SU-DHL-6 (cell line): ENCODE results near the gene CUL1.

Experiments used
- H2AFZ ChIP-seq: fragments of 200-600 bp; sonication (generic); 2 replicates; pipeline ENCODE4 v1.6.1; 2014; ENCODE audit warnings: low read depth, mild to moderate bottlenecking, moderate library complexity, mixed read lengths, antibody characterized with exemption, low read length; ENCODE audit not compliant: severe bottlenecking
- H3F3A ChIP-seq: fragments of 200-600 bp; shearing (Covaris generic); 2 replicates; pipeline ENCODE4 v1.6.0; 2016; ENCODE audit warnings: antibody characterized with exemption, mild to moderate bottlenecking; ENCODE audit not compliant: insufficient read depth
- H3K27ac ChIP-seq: fragments of 200-600 bp; sonication (generic); 2 replicates; pipeline ENCODE4 v1.5.1; 2016; ENCODE audit warnings: low read depth, mild to moderate bottlenecking, low read length, moderate library complexity, mixed read lengths
- H3K27me3 ChIP-seq: fragments of 200-600 bp; sonication (generic), shearing (Covaris generic); 2 replicates; pipeline ENCODE4 v1.6.0; 2014; ENCODE audit warnings: mild to moderate bottlenecking, low read length
- H3K36me3 ChIP-seq: fragments of 200-600 bp; sonication (generic); 2 replicates; pipeline ENCODE4 v1.6.1; 2014; ENCODE audit warnings: mild to moderate bottlenecking, low read length, mixed read lengths
- H3K4me2 ChIP-seq: fragments of 300-600, 200-600 bp; shearing (Covaris generic), sonication (generic); 2 replicates; pipeline ENCODE4 v1.6.0; 2014; ENCODE audit warnings: low read length, low read depth, mild to moderate bottlenecking; ENCODE audit not compliant: poor library complexity, severe bottlenecking
- H3K4me3 ChIP-seq: fragments of 200-600 bp; sonication (generic); 2 replicates; pipeline ENCODE4 v1.5.1; 2014; ENCODE audit warnings: antibody characterized with exemption, low read length, mild to moderate bottlenecking, mixed read lengths; ENCODE audit not compliant: insufficient read depth, poor library complexity, severe bottlenecking
- H3K79me2 ChIP-seq: fragments of 200-600 bp; sonication (generic); 2 replicates; pipeline ENCODE4 v1.6.1; 2014; ENCODE audit warnings: mild to moderate bottlenecking, low read length, moderate library complexity; ENCODE audit not compliant: insufficient read depth
- H3K9ac ChIP-seq: fragments of 200-600 bp; sonication (generic); 2 replicates; pipeline ENCODE4 v1.7.0; 2014; ENCODE audit warnings: mild to moderate bottlenecking, low read length
- H3K9me2 ChIP-seq: fragments of 200-600 bp; sonication (generic); replicated peaks from 2 replicates; pipeline ENCODE4 v1.6.1; 2014; ENCODE audit warnings: low read length; ENCODE audit not compliant: insufficient read depth
- H3K9me3 ChIP-seq: fragments of 200-600 bp; sonication (generic); 2 replicates; pipeline ENCODE4 v1.6.1; 2014; ENCODE audit warnings: low read length, mixed read lengths; ENCODE audit not compliant: insufficient read depth
- H4K20me1 ChIP-seq: fragments of 200-600 bp; sonication (generic); 2 replicates; pipeline ENCODE4 v1.6.1; 2014; ENCODE audit warnings: low read depth, mild to moderate bottlenecking, antibody characterized with exemption, low read length, moderate library complexity, mixed read lengths
- EZH2phosphoT487 ChIP-seq: fragments of 200-600 bp; sonication (generic), shearing (Covaris generic); conservative IDR thresholded peaks from 2 replicates; pipeline ENCODE4 v1.6.1; 2018; ENCODE audit warnings: mild to moderate bottlenecking, antibody characterized with exemption, low read length, moderate library complexity, mixed read lengths
- TF ChIP-seq, protein P1 (sequence below): fragments of 200-600 bp; sonication (generic); IDR thresholded peaks from one replicate; pipeline ENCODE4 v1.5.1; 2017; ENCODE audit warnings: antibody characterized with exemption, mild to moderate bottlenecking, low read length, moderate library complexity; ENCODE audit not compliant: insufficient read depth, poor library complexity, severe bottlenecking

The CUL1 gene

GRCh38 chr7:148834605-148835004, 135.9 kb downstream of the CUL1 start:
- H3K9me3 ChIP-seq, result no peaks in the 10 kb centered on the region
- H3K36me3 ChIP-seq, result peaks cover 62% of the 10 kb centered on the region
- peaks cover 96% of the 10 kb centered on the region for H3K79me2 ChIP-seq
- TF ChIP-seq EZH2phosphoT487, result no peak
- TF ChIP-seq, protein P1, sequence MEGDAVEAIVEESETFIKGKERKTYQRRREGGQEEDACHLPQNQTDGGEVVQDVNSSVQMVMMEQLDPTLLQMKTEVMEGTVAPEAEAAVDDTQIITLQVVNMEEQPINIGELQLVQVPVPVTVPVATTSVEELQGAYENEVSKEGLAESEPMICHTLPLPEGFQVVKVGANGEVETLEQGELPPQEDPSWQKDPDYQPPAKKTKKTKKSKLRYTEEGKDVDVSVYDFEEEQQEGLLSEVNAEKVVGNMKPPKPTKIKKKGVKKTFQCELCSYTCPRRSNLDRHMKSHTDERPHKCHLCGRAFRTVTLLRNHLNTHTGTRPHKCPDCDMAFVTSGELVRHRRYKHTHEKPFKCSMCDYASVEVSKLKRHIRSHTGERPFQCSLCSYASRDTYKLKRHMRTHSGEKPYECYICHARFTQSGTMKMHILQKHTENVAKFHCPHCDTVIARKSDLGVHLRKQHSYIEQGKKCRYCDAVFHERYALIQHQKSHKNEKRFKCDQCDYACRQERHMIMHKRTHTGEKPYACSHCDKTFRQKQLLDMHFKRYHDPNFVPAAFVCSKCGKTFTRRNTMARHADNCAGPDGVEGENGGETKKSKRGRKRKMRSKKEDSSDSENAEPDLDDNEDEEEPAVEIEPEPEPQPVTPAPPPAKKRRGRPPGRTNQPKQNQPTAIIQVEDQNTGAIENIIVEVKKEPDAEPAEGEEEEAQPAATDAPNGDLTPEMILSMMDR, result no peak
- no peak overlapping the region for H3K27ac ChIP-seq
- H3K27me3 ChIP-seq, result no peaks in the 10 kb centered on the region
- H2AFZ ChIP-seq, result no peak overlapping the region
- H4K20me1 ChIP-seq, result peaks cover 46% of the 10 kb centered on the region
- H3K4me3 ChIP-seq, result no peak overlapping the region
- no peak overlapping the region for H3K4me2 ChIP-seq
- H3K9me2 ChIP-seq, result no peaks in the 10 kb centered on the region
- H3F3A ChIP-seq, result peaks cover 8% of the 10 kb centered on the region; the same call in 1 of the 2 replicates
- no peak overlapping the region for H3K9ac ChIP-seq

DNA sequence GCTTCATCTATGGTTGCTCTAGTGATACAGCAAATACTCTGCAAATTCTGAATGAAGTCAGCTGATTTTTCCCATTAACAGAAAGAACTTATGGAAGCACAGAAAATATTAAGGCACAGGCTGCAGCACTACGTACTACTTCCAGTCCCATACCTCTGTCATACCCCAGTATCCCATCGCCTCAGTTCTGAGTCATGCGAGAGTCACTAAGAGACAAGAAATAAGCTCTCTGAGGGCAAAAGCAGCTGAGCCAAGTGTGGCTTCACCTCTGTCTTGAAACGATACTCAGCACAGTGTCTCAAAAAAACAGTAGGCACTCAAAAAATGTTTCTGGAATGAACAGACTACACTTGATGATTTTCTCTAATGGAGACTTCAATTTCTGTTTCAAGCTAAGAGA, 137.2 kb downstream of the CUL1 start:
- no peak overlapping the region for H3K4me3 ChIP-seq
- peaks cover 51% of the 10 kb centered on the region for H4K20me1 ChIP-seq
- no peak overlapping the region for H3K27ac ChIP-seq
- H3F3A ChIP-seq, result peaks cover 10% of the 10 kb centered on the region; the same call in 1 of the 2 replicates
- TF ChIP-seq, protein P1, result no peak
- no peak for TF ChIP-seq EZH2phosphoT487
- H3K27me3 ChIP-seq, result no peaks in the 10 kb centered on the region
- peaks cover 96% of the 10 kb centered on the region for H3K79me2 ChIP-seq
- no peaks in the 10 kb centered on the region for H3K9me3 ChIP-seq
- H3K36me3 ChIP-seq, result peaks cover 59% of the 10 kb centered on the region
- H2AFZ ChIP-seq, result no peak overlapping the region
- no peak overlapping the region for H3K9ac ChIP-seq
- H3K4me2 ChIP-seq, result no peak overlapping the region
- no peaks in the 10 kb centered on the region for H3K9me2 ChIP-seq

GRCh38 chr7:148838905-148839304, 140.2 kb downstream of the CUL1 start:
- Histone ChIP-seq H3K9me3 (no peaks in the 10 kb centered on the region), H3K9ac (no peak overlapping the region), H3K4me3 (no peak overlapping the region), H3K9me2 (no peaks in the 10 kb centered on the region), H3F3A (peaks cover 16% of the 10 kb centered on the region; the same call in 1 of the 2 replicates), H4K20me1 (peaks cover 54% of the 10 kb centered on the region), H3K36me3 (peaks cover 47% of the 10 kb centered on the region), H3K4me2 (no peak overlapping the region), H2AFZ (no peak overlapping the region), H3K27me3 (no peaks in the 10 kb centered on the region), H3K79me2 (peaks cover 97% of the 10 kb centered on the region), H3K27ac (no peak overlapping the region)
- no peak for TF ChIP-seq EZH2phosphoT487
- TF ChIP-seq, protein P1, result no peak
